ENCODE results near the gene EPC2. TPM values are rescaled to one million over a fixed set of nuclear protein-coding genes. Genes with fewer than 3 reads are reported as not detected.

Gene EPC2
- total and polyA plus RNA-seq, 2 of the 8 experiments (the other 6 are each of a cell fraction or from before 2014, with no cell fraction given) = 16.1 to 25.7 TPM

DNA sequence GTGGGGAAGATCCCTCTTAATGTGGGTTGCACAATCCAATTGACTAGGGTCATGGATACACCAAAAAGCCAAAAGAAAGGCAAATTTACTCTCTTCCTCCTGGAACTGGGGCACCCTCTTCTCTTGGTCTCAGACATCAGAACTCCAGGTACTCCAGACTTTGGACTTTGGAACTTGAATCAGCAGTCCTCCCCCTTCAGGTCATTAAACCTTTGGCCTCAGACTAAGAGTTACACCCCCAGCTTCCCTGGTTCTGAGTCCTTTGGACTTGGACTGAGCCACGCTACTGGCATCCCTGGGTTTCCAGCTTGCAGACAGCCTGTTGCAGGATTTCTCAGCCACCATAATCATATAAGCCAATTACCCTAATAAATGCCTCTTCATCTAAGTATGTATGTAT, 179.6 kb downstream of the EPC2 start (continued):
- TF ChIP-seq POLR2AphosphoS5 (IDR thresholded peaks at IDR 0.05; ENCODE audit: low read depth, low read length) (no peak), RFX5 (IDR thresholded peaks at IDR 0.05; ENCODE audit: borderline replicate concordance, low read depth, low read length) (no peak), TEAD4 (IDR thresholded peaks at IDR 0.05; ENCODE audit: low read depth, low read length) (no peak), CHD2 (IDR thresholded peaks at IDR 0.05; ENCODE audit: low read length) (no peak), CHD1 (IDR thresholded peaks at IDR 0.05; ENCODE audit: low read depth, low read length) (no peak), USF2 (IDR thresholded peaks at IDR 0.05; ENCODE audit: low read length) (no peak), TAF1 (IDR thresholded peaks at IDR 0.05; ENCODE audit: low read depth, low read length) (no peak)

All from H1 (cell line).